ENCODE results near the gene NRP1. TPM values are rescaled to one million over a fixed set of nuclear protein-coding genes. Genes with fewer than 3 reads are reported as not detected.

The NRP1 gene
- total RNA-seq, 1 experiment from 2014 or later: 85.9 TPM

GRCh38 chr10:33287112-33287511, 47.4 kb downstream of the NRP1 start:
- H3K27ac ChIP-seq: no peak overlapping the region
- no peaks in the 10 kb centered on the region for H3K9me3 ChIP-seq (replicated peaks)
- H3K27me3 ChIP-seq (replicated peaks): no peaks in the 10 kb centered on the region
- H3K4me1 ChIP-seq (replicated peaks): peaks cover 26% of the 10 kb centered on the region
- H3K4me3 ChIP-seq: no peak overlapping the region
- no peak for DNase-seq (ENCODE audit: low read depth in 1 of 2, low spot score in 2 of 2)
- H3K36me3 ChIP-seq: peaks cover 15% of the 10 kb centered on the region

GRCh38 chr10:33286157-33286934, 48.1 kb downstream of the NRP1 start:
- H3K27ac ChIP-seq: no peak overlapping the region
- H3K4me1 ChIP-seq (replicated peaks): peaks cover 18% of the 10 kb centered on the region
- no peaks in the 10 kb centered on the region for H3K9me3 ChIP-seq (replicated peaks)
- no peak overlapping the region for H3K4me3 ChIP-seq
- no peak for DNase-seq (ENCODE audit: low read depth in 1 of 2, low spot score in 2 of 2)
- peaks cover 16% of the 10 kb centered on the region for H3K36me3 ChIP-seq
- no peaks in the 10 kb centered on the region for H3K27me3 ChIP-seq (replicated peaks)

GRCh38 chr10:33284945-33285344, 49.5 kb downstream of the NRP1 start:
- H3K9me3 ChIP-seq (replicated peaks): no peaks in the 10 kb centered on the region
- no peak overlapping the region for H3K27ac ChIP-seq
- H3K27me3 ChIP-seq (replicated peaks): no peaks in the 10 kb centered on the region
- H3K36me3 ChIP-seq: peaks cover 25% of the 10 kb centered on the region
- H3K4me3 ChIP-seq: no peak overlapping the region
- H3K4me1 ChIP-seq (replicated peaks): peaks cover 6% of the 10 kb centered on the region; the same call in 1 of the 2 replicates
- no peak for DNase-seq (ENCODE audit: low read depth in 1 of 2, low spot score in 2 of 2)

- peaks cover 35% of the 10 kb centered on the region for H3K36me3 ChIP-seq
- peaks cover 11% of the 10 kb centered on the region for H3K4me1 ChIP-seq (replicated peaks)
- no peak for DNase-seq (ENCODE audit: low read depth in 1 of 2, low spot score in 2 of 2)
- H3K4me3 ChIP-seq: no peak overlapping the region
- H3K27ac ChIP-seq: no peak overlapping the region
- no peaks in the 10 kb centered on the region for H3K9me3 ChIP-seq (replicated peaks)
- H3K27me3 ChIP-seq (replicated peaks): no peaks in the 10 kb centered on the region
Measured at GRCh38 chr10:33279811-33280602, 54.5 kb downstream of the NRP1 start.

GRCh38 chr10:33279276-33279675, 55.2 kb downstream of the NRP1 start:
- peaks cover 40% of the 10 kb centered on the region for H3K36me3 ChIP-seq
- no peaks in the 10 kb centered on the region for H3K27me3 ChIP-seq (replicated peaks)
- H3K27ac ChIP-seq: no peak overlapping the region
- H3K9me3 ChIP-seq (replicated peaks): no peaks in the 10 kb centered on the region
- no peak overlapping the region for H3K4me3 ChIP-seq
- H3K4me1 ChIP-seq (replicated peaks): peaks cover 18% of the 10 kb centered on the region
- DNase-seq (ENCODE audit: low read depth in 1 of 2, low spot score in 2 of 2): no peak

- no peaks in the 10 kb centered on the region for H3K27me3 ChIP-seq (replicated peaks)
- H3K4me3 ChIP-seq: no peak overlapping the region
- no peaks in the 10 kb centered on the region for H3K9me3 ChIP-seq (replicated peaks)
- DNase-seq (ENCODE audit: low read depth in 1 of 2, low spot score in 2 of 2): no peak
- H3K27ac ChIP-seq: no peak overlapping the region
- peaks cover 28% of the 10 kb centered on the region for H3K4me1 ChIP-seq (replicated peaks)
- peaks cover 40% of the 10 kb centered on the region for H3K36me3 ChIP-seq
Measured at GRCh38 chr10:33278198-33278597, 56.3 kb downstream of the NRP1 start.

GRCh38 chr10:33277135-33277536, 57.3 kb downstream of the NRP1 start:
- peak; percentile 46 to 74 for DNase-seq (ENCODE audit: low read depth in 1 of 2, low spot score in 2 of 2)
- Histone ChIP-seq H3K27ac (no peak overlapping the region), H3K36me3 (peaks cover 40% of the 10 kb centered on the region), H3K4me1 (replicated peaks) (peaks cover 37% of the 10 kb centered on the region), H3K27me3 (replicated peaks) (no peaks in the 10 kb centered on the region), H3K4me3 (no peak overlapping the region), H3K9me3 (replicated peaks) (no peaks in the 10 kb centered on the region)

GRCh38 chr10:33276282-33276923, 58.1 kb downstream of the NRP1 start:
- Histone ChIP-seq H3K9me3 (replicated peaks) (no peaks in the 10 kb centered on the region), H3K36me3 (peaks cover 36% of the 10 kb centered on the region), H3K4me3 (no peak overlapping the region), H3K4me1 (replicated peaks) (peaks cover 45% of the 10 kb centered on the region), H3K27ac (no peak overlapping the region), H3K27me3 (replicated peaks) (no peaks in the 10 kb centered on the region)
- DNase-seq (ENCODE audit: low read depth in 1 of 2, low spot score in 2 of 2): no peak

- H3K27me3 ChIP-seq (replicated peaks): no peaks in the 10 kb centered on the region
- H3K36me3 ChIP-seq: peaks cover 47% of the 10 kb centered on the region
- no peak for DNase-seq (ENCODE audit: low read depth in 1 of 2, low spot score in 2 of 2)
- H3K4me3 ChIP-seq: no peak overlapping the region
- H3K27ac ChIP-seq: peak overlapping the region; percentile 92
- H3K4me1 ChIP-seq (replicated peaks): peaks cover 53% of the 10 kb centered on the region
- H3K9me3 ChIP-seq (replicated peaks): no peaks in the 10 kb centered on the region
Measured at GRCh38 chr10:33274096-33274785, 60.2 kb downstream of the NRP1 start.

GRCh38 chr10:33273295-33274002, 61.0 kb downstream of the NRP1 start:
- H3K4me3 ChIP-seq: peak overlapping the region; percentile 22
- peak overlapping the region; percentile 92 for H3K27ac ChIP-seq
- no peaks in the 10 kb centered on the region for H3K27me3 ChIP-seq (replicated peaks)
- H3K9me3 ChIP-seq (replicated peaks): no peaks in the 10 kb centered on the region
- peak; percentile 83 to 92 for DNase-seq (ENCODE audit: low read depth in 1 of 2, low spot score in 2 of 2)
- peaks cover 55% of the 10 kb centered on the region for H3K36me3 ChIP-seq
- H3K4me1 ChIP-seq (replicated peaks): peaks cover 53% of the 10 kb centered on the region

- no peak overlapping the region for H3K4me3 ChIP-seq
- no peak for DNase-seq (ENCODE audit: low read depth in 1 of 2, low spot score in 2 of 2)
- no peaks in the 10 kb centered on the region for H3K27me3 ChIP-seq (replicated peaks)
- peaks cover 53% of the 10 kb centered on the region for H3K4me1 ChIP-seq (replicated peaks)
- H3K9me3 ChIP-seq (replicated peaks): no peaks in the 10 kb centered on the region
- peak overlapping the region; percentile 41; the same call in 1 of the 2 replicates for H3K27ac ChIP-seq
- H3K36me3 ChIP-seq: peaks cover 54% of the 10 kb centered on the region
Measured at GRCh38 chr10:33272635-33273034, 61.8 kb downstream of the NRP1 start.

GRCh38 chr10:33271969-33272583, 62.4 kb downstream of the NRP1 start:
- Histone ChIP-seq H3K36me3 (peaks cover 54% of the 10 kb centered on the region), H3K4me1 (replicated peaks) (peaks cover 49% of the 10 kb centered on the region)

More at GRCh38 chr10:33271969-33272583, 62.4 kb downstream of the NRP1 start:
- no peak overlapping the region for H3K4me3 ChIP-seq
- no peaks in the 10 kb centered on the region for H3K27me3 ChIP-seq (replicated peaks)
- no peaks in the 10 kb centered on the region for H3K9me3 ChIP-seq (replicated peaks)
- peak in 1 of 2 experiments; percentile 49 for DNase-seq (ENCODE audit: low read depth in 1 of 2, low spot score in 2 of 2)
- peak overlapping the region; percentile 41 for H3K27ac ChIP-seq

All from SJSA1 (cell line).